PFSK-1 (cell line): ENCODE measurements around the gene URI1.

Experiments
- FOXP2 ChIP-seq: optimal IDR thresholded peaks from 2 replicates; pipeline ENCODE3; 2011; ENCODE audit warnings: borderline replicate concordance, control low read depth, inconsistent platforms; ENCODE audit not compliant: insufficient read depth; ENCODE audit errors: extremely low read length, extremely low read depth
- POLR2AphosphoS5 ChIP-seq: IDR thresholded peaks from 2 replicates; pipeline ENCODE4 v1.6.1; 2012; ENCODE audit warnings: low read depth, mild to moderate bottlenecking, control low read depth, low read length, moderate library complexity
- REST ChIP-seq, 2 experiments: IDR thresholded peaks; 2 replicates each; pipeline versions ENCODE4 v1.6.1 to v1.8.0; 2011 to 2012; ENCODE audit warnings: low read depth in 2 of 2, low read length in 2 of 2, control low read depth in 1 of 2, inconsistent platforms in 1 of 2, mild to moderate bottlenecking in 1 of 2, moderate library complexity in 1 of 2; ENCODE audit not compliant: insufficient read depth in 1 of 2
- SIN3A ChIP-seq: IDR thresholded peaks from 2 replicates; pipeline ENCODE4 v1.6.1; 2012; ENCODE audit warnings: mild to moderate bottlenecking, low read length, moderate library complexity, borderline replicate concordance; ENCODE audit not compliant: insufficient read depth
- TAF1 ChIP-seq: IDR thresholded peaks from 2 replicates; pipeline ENCODE4 v1.6.1; 2012; ENCODE audit warnings: low read length, control low read depth, borderline replicate concordance; ENCODE audit not compliant: insufficient read depth

GRCh38 chr19:30024091-30024490, 82.1 kb downstream of the URI1 start:
- no peak for TF ChIP-seq REST (IDR thresholded peaks at IDR 0.05; ENCODE audit: insufficient read depth in 1 of 2, low read depth in 2 of 2, low read length in 2 of 2)
- no peak for TF ChIP-seq POLR2AphosphoS5
- TF ChIP-seq SIN3A: no peak
- no peak for TF ChIP-seq TAF1
- TF ChIP-seq FOXP2: no peak
